HCT116 (cell line): Measurements from ENCODE around the gene ZNF146.

ENCODE experiments used
- CEBPB ChIP-seq: IDR thresholded peaks from 2 replicates; pipeline ENCODE4 v1.6.1; 2012; ENCODE audit warnings: low read depth
- CTCF ChIP-seq, 3 experiments: fragments of 200-600 bp in 1 of 3; sonication (generic) in 1 of 3; IDR thresholded peaks in 2 of 3; conservative IDR thresholded peaks in 1 of 3; 2 replicates each; pipeline ENCODE4 v1.5.1; 2012 to 2017; ENCODE audit warnings: low read depth in 2 of 3, low read length in 2 of 3, antibody characterized with exemption in 1 of 3, borderline replicate concordance in 1 of 3, control low read depth in 1 of 3, mild to moderate bottlenecking in 1 of 3, mixed read lengths in 1 of 3, mixed run types in 1 of 3, moderate library complexity in 1 of 3; ENCODE audit not compliant: insufficient read depth in 1 of 3
- ELF1 ChIP-seq: IDR thresholded peaks from 2 replicates; pipeline ENCODE4 v1.6.1; 2012; ENCODE audit warnings: low read depth, borderline replicate concordance
- EZH2 ChIP-seq: fragments of 200-600 bp; sonication (generic); IDR thresholded peaks from 2 replicates; pipeline ENCODE4 v1.6.1; 2017; ENCODE audit warnings: antibody characterized with exemption, mixed run types
- MAX ChIP-seq: IDR thresholded peaks from 2 replicates; pipeline ENCODE4 v1.6.1; 2012
- POLR2A ChIP-seq: IDR thresholded peaks from 2 replicates; pipeline ENCODE4 v1.7.0; 2011; ENCODE audit warnings: borderline replicate concordance; ENCODE audit not compliant: insufficient read depth, insufficient read length; ENCODE audit errors: extremely low read depth
- POLR2AphosphoS5 ChIP-seq: IDR thresholded peaks from 2 replicates; pipeline ENCODE4 v1.6.1; 2011; ENCODE audit warnings: mild to moderate bottlenecking, low read depth, low read length, moderate library complexity
- RAD21 ChIP-seq: IDR thresholded peaks from 2 replicates; pipeline ENCODE4 v1.6.1; 2012; ENCODE audit warnings: low read depth, mild to moderate bottlenecking
- REST ChIP-seq: IDR thresholded peaks from 2 replicates; pipeline ENCODE4 v1.6.1; 2012; ENCODE audit warnings: low read depth
- SIN3A ChIP-seq: IDR thresholded peaks from 2 replicates; pipeline ENCODE4 v1.6.1; 2012; ENCODE audit warnings: low read depth
- YY1 ChIP-seq: IDR thresholded peaks from 2 replicates; pipeline ENCODE4 v1.6.1; 2011; ENCODE audit warnings: low read length, low read depth, moderate library complexity, mild to moderate bottlenecking; ENCODE audit not compliant: insufficient replicate concordance; ENCODE audit errors: extremely low read depth
- ZFX ChIP-seq: fragments of 450-650 bp; IDR thresholded peaks from 2 replicates; pipeline ENCODE4 v1.6.1; 2017

GRCh38 chr19:36222503-36222902 lies 7.6 kb downstream of the ZNF146 start:
- TF ChIP-seq ELF1 (no peak), RAD21 (no peak), POLR2A (no peak), SIN3A (no peak), CTCF (IDR thresholded peaks at IDR 0.05 in 2 of 3, conservative IDR thresholded peaks at IDR 0.05 in 1 of 3; ENCODE audit: borderline replicate concordance in 1 of 3, insufficient read depth in 1 of 3, low read depth in 2 of 3, low read length in 2 of 3) (no peak), ZFX (no peak), EZH2 (no peak), POLR2AphosphoS5 (no peak), REST (no peak), MAX (no peak), YY1 (no peak), CEBPB (no peak)
